WTC11 (cell line): ENCODE measurements around the gene SPATA46.

Experiments used
- TF ChIP-seq, protein P1 (sequence below): sonication (generic); formaldehyde crosslinking; IDR thresholded peaks from 2 replicates; pipeline ENCODE4 v1.8.0; 2022; ENCODE audit warnings: mild to moderate bottlenecking, missing genetic modification reagents
- TF ChIP-seq, protein P2 (sequence below): fragments of 200-600 bp; IDR thresholded peaks from 2 replicates; pipeline ENCODE4 v1.8.0; 2022; ENCODE audit warnings: antibody characterized with exemption

DNA sequence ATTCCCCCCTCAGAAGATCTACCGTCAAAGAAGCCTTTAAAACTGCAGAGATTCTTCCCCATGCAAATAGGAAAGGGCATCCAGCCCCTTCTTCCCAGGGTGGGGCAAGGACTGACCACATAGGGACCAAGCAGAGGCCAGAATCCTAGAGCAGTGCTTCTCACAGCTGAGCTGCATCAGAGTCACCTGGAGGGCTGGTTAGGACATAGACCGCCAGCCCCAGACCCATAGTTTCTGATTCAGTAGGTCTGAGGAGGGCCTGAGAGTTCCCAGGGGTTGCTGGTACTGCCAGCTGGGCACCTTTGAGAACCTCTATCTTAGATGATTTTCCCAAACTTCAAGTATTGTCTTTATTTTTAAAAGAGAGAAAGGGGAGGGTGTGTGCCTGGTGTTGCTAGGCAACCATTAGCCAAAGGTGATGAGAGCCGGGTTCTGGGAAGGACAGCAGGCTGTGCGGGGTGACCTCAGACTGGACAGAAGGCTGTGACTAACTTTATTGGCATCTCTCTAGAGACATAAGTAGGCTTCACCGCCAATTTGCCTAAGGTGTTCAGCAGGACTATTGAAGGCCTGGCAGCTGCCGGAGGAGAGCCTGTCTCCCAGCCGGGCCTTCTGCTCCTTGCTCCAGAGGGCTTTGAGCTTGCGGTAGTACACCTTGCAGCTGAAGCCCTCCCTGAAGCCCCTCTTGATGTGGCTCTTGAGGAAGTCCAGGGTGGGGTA, 3.0 kb downstream of the SPATA46 start:
- TF ChIP-seq, protein P1, sequence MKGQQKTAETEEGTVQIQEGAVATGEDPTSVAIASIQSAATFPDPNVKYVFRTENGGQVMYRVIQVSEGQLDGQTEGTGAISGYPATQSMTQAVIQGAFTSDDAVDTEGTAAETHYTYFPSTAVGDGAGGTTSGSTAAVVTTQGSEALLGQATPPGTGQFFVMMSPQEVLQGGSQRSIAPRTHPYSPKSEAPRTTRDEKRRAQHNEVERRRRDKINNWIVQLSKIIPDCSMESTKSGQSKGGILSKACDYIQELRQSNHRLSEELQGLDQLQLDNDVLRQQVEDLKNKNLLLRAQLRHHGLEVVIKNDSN (CRISPR knock-in tag): no peak
- TF ChIP-seq, protein P2, sequence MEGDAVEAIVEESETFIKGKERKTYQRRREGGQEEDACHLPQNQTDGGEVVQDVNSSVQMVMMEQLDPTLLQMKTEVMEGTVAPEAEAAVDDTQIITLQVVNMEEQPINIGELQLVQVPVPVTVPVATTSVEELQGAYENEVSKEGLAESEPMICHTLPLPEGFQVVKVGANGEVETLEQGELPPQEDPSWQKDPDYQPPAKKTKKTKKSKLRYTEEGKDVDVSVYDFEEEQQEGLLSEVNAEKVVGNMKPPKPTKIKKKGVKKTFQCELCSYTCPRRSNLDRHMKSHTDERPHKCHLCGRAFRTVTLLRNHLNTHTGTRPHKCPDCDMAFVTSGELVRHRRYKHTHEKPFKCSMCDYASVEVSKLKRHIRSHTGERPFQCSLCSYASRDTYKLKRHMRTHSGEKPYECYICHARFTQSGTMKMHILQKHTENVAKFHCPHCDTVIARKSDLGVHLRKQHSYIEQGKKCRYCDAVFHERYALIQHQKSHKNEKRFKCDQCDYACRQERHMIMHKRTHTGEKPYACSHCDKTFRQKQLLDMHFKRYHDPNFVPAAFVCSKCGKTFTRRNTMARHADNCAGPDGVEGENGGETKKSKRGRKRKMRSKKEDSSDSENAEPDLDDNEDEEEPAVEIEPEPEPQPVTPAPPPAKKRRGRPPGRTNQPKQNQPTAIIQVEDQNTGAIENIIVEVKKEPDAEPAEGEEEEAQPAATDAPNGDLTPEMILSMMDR: no peak
